HL-60/S4 (cell line): ENCODE measurements around the gene FERMT3.

Experiments
- in situ Hi-C: fragments of 300-500 bp; cut with MboI; formaldehyde crosslinking; loops from 2 replicates; pipeline ENCODE4 v1.14.3; 2022; ENCODE audit warnings: low sequenced_read_pairs

The FERMT3 gene

GRCh38 chr11:64262271-64263002 is 55.9 kb downstream of the FERMT3 start:
- in situ Hi-C loops, result no loop called here

GRCh38 chr11:64263021-64263946 is 56.8 kb downstream of the FERMT3 start:
- in situ Hi-C loops, result no loop called here

- in situ Hi-C loops, result no loop called here
Observed at GRCh38 chr11:64263947-64264317, 57.4 kb downstream of the FERMT3 start.

- in situ Hi-C loops, result no loop called here
Observed at GRCh38 chr11:64264371-64264852, 57.9 kb downstream of the FERMT3 start.

GRCh38 chr11:64265176-64266160 is 58.9 kb downstream of the FERMT3 start:
- in situ Hi-C loops, result no loop called here

- in situ Hi-C loops, result no loop called here
Observed at GRCh38 chr11:64266339-64266738, 59.8 kb downstream of the FERMT3 start.

- in situ Hi-C loops, result no loop called here
Observed at GRCh38 chr11:64267207-64267945, 60.9 kb downstream of the FERMT3 start.

- in situ Hi-C loops, result no loop called here
Observed at GRCh38 chr11:64268025-64268892, 61.7 kb downstream of the FERMT3 start.

GRCh38 chr11:64268893-64269539 is 62.5 kb downstream of the FERMT3 start:
- in situ Hi-C loops, result no loop called here

GRCh38 chr11:64269540-64270220 is 63.2 kb downstream of the FERMT3 start:
- in situ Hi-C loops, result no loop called here
